Measurements from ENCODE around the gene ATP2B2. TPM values are rescaled to one million over a fixed set of nuclear protein-coding genes. Genes with fewer than 3 reads are reported as not detected.

Gene ATP2B2
- polyA plus RNA-seq, 2 of the 4 experiments (the other 2 are of a cell fraction), result 0.03 to 0.04 TPM

DNA sequence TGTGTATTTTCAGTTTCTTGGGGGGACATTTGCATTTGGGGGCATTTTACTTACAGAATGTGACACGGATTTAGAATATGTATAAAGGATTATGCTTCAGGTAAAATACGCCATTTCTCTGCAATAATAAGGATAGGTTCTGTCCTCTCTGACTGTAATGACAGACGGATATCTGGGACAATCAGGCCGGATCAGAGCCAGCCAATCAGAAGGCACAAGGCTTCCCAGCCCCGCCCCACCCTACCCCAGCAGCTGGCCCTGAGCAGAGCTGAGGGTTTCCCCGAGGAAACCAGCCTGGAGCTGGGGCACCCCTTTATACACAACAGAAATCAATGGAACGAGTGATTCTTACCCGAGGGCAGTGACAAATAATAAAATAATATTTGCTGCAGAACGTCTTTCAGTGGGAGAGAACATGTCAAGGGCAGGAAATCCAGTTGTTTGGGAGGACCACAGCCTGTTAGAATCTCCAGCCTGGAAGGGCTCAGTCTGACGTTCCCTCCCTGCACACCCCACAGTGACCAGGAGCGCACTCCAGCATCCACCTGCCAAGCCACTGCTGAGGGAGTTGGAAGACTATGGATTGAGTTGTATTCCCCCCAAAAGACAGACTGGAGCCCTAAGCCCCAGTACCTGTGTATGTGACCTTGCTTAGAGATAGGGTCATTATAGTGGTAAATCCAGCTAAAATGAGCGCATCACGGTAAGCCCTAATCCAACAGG lies 154.2 kb downstream of the ATP2B2 start:
- Histone ChIP-seq H3K27ac (no peak overlapping the region), H3K9me3 (no peaks in the 10 kb centered on the region), H3K4me1 (peaks cover 11% of the 10 kb centered on the region), H3K4me3 (no peak overlapping the region), H3K4me2 (no peak overlapping the region)
- no peak for TF ChIP-seq SREBF2 (IDR thresholded peaks at IDR 0.05)
- ChIA-PET CTCF (interaction anchor here (0.8 to 1.8 kb wide), 5 partner anchors 8 to 709 kb away, joined by 3 to 5 read pairs (median 3); no protein-coding TSS in a partner anchor), POLR2A (no interaction called here)
- 53% methylated on average over 12 of the region's 13 CpGs for WGBS (ENCODE audit: missing lambda C conversion rate)
- DNase-seq (ENCODE audit: low read depth in 1 of 2, low spot score in 1 of 2), result peak in 1 of 2 experiments; percentile 47
- FAIRE-seq, result no peak
- ATAC-seq, result peak in 1 of 2 experiments; percentile 46; a peak in 3 of 6 replicates

DNA sequence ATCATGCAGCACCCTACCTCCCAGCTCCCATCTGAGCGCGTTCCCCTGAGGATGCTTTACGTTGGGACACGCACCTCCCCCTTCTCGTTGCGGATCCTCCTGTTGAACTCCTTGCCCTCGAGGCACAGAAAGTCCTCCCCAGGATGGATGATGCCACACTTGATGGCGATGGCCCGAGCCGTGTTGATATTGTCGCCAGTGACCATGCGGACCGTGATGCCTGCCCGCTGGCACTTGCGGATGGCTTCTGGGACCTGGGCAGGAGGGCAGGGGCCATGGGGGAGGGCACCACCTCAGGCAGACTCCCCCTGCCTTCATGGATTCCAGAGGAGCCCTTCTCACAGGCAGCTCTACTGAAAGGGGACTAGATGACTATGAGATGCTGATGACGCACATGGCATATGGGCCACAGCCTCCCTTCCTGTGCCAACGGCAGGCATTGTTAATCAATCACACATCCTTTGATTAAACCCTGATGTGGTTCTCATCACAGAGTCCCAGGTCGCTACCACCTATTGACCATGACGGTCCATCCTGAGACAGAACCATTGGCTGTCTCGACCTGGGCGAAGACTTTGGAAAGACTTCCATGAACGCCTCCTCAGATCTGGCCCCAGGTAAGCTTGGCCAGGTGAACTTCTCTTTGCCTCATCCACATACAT lies 154.9 kb downstream of the ATP2B2 start:
- no peak overlapping the region for H3K27ac ChIP-seq
- TF ChIP-seq MYC (IDR thresholded peaks at IDR 0.05; ENCODE audit: borderline replicate concordance, low read length) (no peak), CBX2 (IDR thresholded peaks at IDR 0.05; ENCODE audit: borderline replicate concordance, low read depth) (no peak), JUN (IDR thresholded peaks at IDR 0.05) (no peak), POLR2AphosphoS2 (conservative IDR thresholded peaks at IDR 0.05; ENCODE audit: low read length) (no peak), BHLHE40 (IDR thresholded peaks at IDR 0.05; ENCODE audit: low read depth, low read length) (no peak), NFE2L2 (conservative IDR thresholded peaks at IDR 0.05; ENCODE audit: low read length) (no peak), KDM1A (IDR thresholded peaks at IDR 0.05; ENCODE audit: low read depth) (no peak), NR3C1 (IDR thresholded peaks at IDR 0.05) (no peak), TFCP2L1 (CRISPR knock-in tag; IDR thresholded peaks at IDR 0.05) (no peak), CHD2 (IDR thresholded peaks at IDR 0.05; ENCODE audit: low read length, partially characterized antibody) (no peak), HDAC2 (IDR thresholded peaks at IDR 0.05) (no peak), EHF (CRISPR knock-in tag; IDR thresholded peaks at IDR 0.05) (no peak), ZFP36 (IDR thresholded peaks at IDR 0.05; ENCODE audit: borderline replicate concordance, partially characterized antibody) (no peak), ZSCAN20 (CRISPR knock-in tag; IDR thresholded peaks at IDR 0.05) (no peak), CEBPB (IDR thresholded peaks at IDR 0.05) (no peak)
- TF ChIP-seq, protein P1, sequence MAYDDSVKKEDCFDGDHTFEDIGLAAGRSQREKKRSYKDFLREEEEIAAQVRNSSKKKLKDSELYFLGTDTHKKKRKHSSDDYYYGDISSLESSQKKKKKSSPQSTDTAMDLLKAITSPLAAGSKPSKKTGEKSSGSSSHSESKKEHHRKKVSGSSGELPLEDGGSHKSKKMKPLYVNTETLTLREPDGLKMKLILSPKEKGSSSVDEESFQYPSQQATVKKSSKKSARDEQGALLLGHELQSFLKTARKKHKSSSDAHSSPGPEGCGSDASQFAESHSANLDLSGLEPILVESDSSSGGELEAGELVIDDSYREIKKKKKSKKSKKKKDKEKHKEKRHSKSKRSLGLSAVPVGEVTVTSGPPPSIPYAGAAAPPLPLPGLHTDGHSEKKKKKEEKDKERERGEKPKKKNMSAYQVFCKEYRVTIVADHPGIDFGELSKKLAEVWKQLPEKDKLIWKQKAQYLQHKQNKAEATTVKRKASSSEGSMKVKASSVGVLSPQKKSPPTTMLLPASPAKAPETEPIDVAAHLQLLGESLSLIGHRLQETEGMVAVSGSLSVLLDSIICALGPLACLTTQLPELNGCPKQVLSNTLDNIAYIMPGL (CRISPR knock-in tag; IDR thresholded peaks at IDR 0.05; ENCODE audit: borderline replicate concordance), result no peak
- TF ChIP-seq, protein P2, sequence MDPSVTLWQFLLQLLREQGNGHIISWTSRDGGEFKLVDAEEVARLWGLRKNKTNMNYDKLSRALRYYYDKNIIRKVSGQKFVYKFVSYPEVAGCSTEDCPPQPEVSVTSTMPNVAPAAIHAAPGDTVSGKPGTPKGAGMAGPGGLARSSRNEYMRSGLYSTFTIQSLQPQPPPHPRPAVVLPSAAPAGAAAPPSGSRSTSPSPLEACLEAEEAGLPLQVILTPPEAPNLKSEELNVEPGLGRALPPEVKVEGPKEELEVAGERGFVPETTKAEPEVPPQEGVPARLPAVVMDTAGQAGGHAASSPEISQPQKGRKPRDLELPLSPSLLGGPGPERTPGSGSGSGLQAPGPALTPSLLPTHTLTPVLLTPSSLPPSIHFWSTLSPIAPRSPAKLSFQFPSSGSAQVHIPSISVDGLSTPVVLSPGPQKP (IDR thresholded peaks at IDR 0.05; ENCODE audit: low read depth, low read length), result no peak
- TF ChIP-seq, protein P3, sequence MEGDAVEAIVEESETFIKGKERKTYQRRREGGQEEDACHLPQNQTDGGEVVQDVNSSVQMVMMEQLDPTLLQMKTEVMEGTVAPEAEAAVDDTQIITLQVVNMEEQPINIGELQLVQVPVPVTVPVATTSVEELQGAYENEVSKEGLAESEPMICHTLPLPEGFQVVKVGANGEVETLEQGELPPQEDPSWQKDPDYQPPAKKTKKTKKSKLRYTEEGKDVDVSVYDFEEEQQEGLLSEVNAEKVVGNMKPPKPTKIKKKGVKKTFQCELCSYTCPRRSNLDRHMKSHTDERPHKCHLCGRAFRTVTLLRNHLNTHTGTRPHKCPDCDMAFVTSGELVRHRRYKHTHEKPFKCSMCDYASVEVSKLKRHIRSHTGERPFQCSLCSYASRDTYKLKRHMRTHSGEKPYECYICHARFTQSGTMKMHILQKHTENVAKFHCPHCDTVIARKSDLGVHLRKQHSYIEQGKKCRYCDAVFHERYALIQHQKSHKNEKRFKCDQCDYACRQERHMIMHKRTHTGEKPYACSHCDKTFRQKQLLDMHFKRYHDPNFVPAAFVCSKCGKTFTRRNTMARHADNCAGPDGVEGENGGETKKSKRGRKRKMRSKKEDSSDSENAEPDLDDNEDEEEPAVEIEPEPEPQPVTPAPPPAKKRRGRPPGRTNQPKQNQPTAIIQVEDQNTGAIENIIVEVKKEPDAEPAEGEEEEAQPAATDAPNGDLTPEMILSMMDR (IDR thresholded peaks at IDR 0.05), result no peak
- TF ChIP-seq, protein P4, sequence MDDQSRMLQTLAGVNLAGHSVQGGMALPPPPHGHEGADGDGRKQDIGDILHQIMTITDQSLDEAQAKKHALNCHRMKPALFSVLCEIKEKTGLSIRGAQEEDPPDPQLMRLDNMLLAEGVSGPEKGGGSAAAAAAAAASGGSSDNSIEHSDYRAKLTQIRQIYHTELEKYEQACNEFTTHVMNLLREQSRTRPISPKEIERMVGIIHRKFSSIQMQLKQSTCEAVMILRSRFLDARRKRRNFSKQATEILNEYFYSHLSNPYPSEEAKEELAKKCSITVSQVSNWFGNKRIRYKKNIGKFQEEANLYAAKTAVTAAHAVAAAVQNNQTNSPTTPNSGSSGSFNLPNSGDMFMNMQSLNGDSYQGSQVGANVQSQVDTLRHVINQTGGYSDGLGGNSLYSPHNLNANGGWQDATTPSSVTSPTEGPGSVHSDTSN (IDR thresholded peaks at IDR 0.05), result no peak
- CTCF ChIA-PET, result interaction anchor here (0.9 to 1.8 kb wide), 4 partner anchors 16 to 710 kb away, joined by 3 to 9 read pairs (median 4); no protein-coding TSS in a partner anchor
- peaks cover 11% of the 10 kb centered on the region for H3K4me1 ChIP-seq
- DNase-seq (ENCODE audit: low read depth in 1 of 2, low spot score in 1 of 2), result no peak
- H3K4me3 ChIP-seq, result no peak overlapping the region
- H3K4me2 ChIP-seq, result no peak overlapping the region
- POLR2A ChIA-PET, result no interaction called here
- no peak for ATAC-seq
- 71% methylated on average over 13 of the region's 22 CpGs for WGBS (ENCODE audit: missing lambda C conversion rate)
- FAIRE-seq, result no peak
- H3K9me3 ChIP-seq, result no peaks in the 10 kb centered on the region
